ENCODE data around the gene DMD. TPM values are rescaled to one million over a fixed set of nuclear protein-coding genes. Genes with fewer than 3 reads are reported as not detected.

DMD gene
- total and polyA plus RNA-seq, 9 donors, result 14.0 to 70.5 (median 37.6) TPM

- Histone ChIP-seq H3K4me1 (ENCODE audit: insufficient read depth) (no peaks in the 10 kb centered on the region), H3K9me3 (no peaks in the 10 kb centered on the region), H3K36me3 (no peaks in the 10 kb centered on the region), H3K4me3 (no peak overlapping the region), H3K27ac (no peak overlapping the region), H3K27me3 (no peaks in the 10 kb centered on the region)
- no peak for TF ChIP-seq POLR2A (IDR thresholded peaks at IDR 0.05)
- no peak for TF ChIP-seq EP300 (IDR thresholded peaks at IDR 0.05)
- TF ChIP-seq CTCF (IDR thresholded peaks at IDR 0.05), result no peak
- DNase-seq, result no peak
- intact Hi-C loops (cut with DNase I), result no loop called here
- WGBS, 3 donors, result 85 to 87% (median 86%) methylated on average over 5 of the region's 5 CpGs
Observed at GRCh38 chrX:31166832-31167231, 2044.5 kb downstream of the DMD start.

- no peak for TF ChIP-seq POLR2A (IDR thresholded peaks at IDR 0.05)
- TF ChIP-seq CTCF (IDR thresholded peaks at IDR 0.05), result no peak
- no peak for TF ChIP-seq EP300 (IDR thresholded peaks at IDR 0.05)
- no peaks in the 10 kb centered on the region for H3K36me3 ChIP-seq
- WGBS, 3 donors, result 78 to 87% (median 82%) methylated on average over 5 of the region's 5 CpGs
- DNase-seq, result no peak
- intact Hi-C loops (cut with DNase I), result no loop called here
- H3K4me3 ChIP-seq, result no peak overlapping the region
- H3K4me1 ChIP-seq (ENCODE audit: insufficient read depth), result no peaks in the 10 kb centered on the region
- H3K9me3 ChIP-seq, result no peaks in the 10 kb centered on the region
- H3K27ac ChIP-seq, result no peak overlapping the region
- no peaks in the 10 kb centered on the region for H3K27me3 ChIP-seq
Observed at GRCh38 chrX:31166416-31166815, 2044.9 kb downstream of the DMD start.

GRCh38 chrX:31165241-31166035 lies 2045.9 kb downstream of the DMD start:
- no peak overlapping the region for H3K4me3 ChIP-seq
- H3K36me3 ChIP-seq, result no peaks in the 10 kb centered on the region

GRCh38 chrX:31154946-31155345 lies 2056.4 kb downstream of the DMD start:
- H3K27me3 ChIP-seq, result no peaks in the 10 kb centered on the region
- 47 to 55% (median 51%) methylated on average over 2 of the region's 2 CpGs for WGBS, 3 donors
- intact Hi-C loops (cut with DNase I), result no loop called here

More at GRCh38 chrX:31165241-31166035, 2045.9 kb downstream of the DMD start:
- Histone ChIP-seq H3K27ac (no peak overlapping the region), H3K4me1 (ENCODE audit: insufficient read depth) (no peaks in the 10 kb centered on the region), H3K9me3 (no peaks in the 10 kb centered on the region), H3K27me3 (no peaks in the 10 kb centered on the region)
- TF ChIP-seq CTCF (IDR thresholded peaks at IDR 0.05) (no peak), POLR2A (IDR thresholded peaks at IDR 0.05) (no peak), EP300 (IDR thresholded peaks at IDR 0.05) (no peak)
- 44 to 52% (median 51%) methylated on average over 5 of the region's 5 CpGs for WGBS, 3 donors
- intact Hi-C loops (cut with DNase I), result no loop called here
- DNase-seq, result no peak

More at GRCh38 chrX:31154946-31155345, 2056.4 kb downstream of the DMD start:
- Histone ChIP-seq H3K36me3 (no peaks in the 10 kb centered on the region), H3K4me1 (ENCODE audit: insufficient read depth) (no peaks in the 10 kb centered on the region), H3K9me3 (no peaks in the 10 kb centered on the region), H3K27ac (no peak overlapping the region), H3K4me3 (no peak overlapping the region)
- no peak for DNase-seq
- TF ChIP-seq POLR2A (IDR thresholded peaks at IDR 0.05), result no peak
- TF ChIP-seq CTCF (IDR thresholded peaks at IDR 0.05), result no peak
- no peak for TF ChIP-seq EP300 (IDR thresholded peaks at IDR 0.05)

All from ovary (tissue), 9 donors.